Measurements from ENCODE around the gene NADK2.
A peak's percentile ranks its signal among the peaks of the same experiment; 100 is the strongest.
"Not testable (repeated sequence)": the region's sequence is repeated elsewhere in the genome, so short reads cannot be mapped to it uniquely, and the experiment has no call there.

Gene NADK2, protein sequence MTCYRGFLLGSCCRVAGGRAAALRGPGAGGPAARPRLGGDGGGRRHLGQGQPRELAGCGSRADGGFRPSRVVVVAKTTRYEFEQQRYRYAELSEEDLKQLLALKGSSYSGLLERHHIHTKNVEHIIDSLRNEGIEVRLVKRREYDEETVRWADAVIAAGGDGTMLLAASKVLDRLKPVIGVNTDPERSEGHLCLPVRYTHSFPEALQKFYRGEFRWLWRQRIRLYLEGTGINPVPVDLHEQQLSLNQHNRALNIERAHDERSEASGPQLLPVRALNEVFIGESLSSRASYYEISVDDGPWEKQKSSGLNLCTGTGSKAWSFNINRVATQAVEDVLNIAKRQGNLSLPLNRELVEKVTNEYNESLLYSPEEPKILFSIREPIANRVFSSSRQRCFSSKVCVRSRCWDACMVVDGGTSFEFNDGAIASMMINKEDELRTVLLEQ

DNA sequence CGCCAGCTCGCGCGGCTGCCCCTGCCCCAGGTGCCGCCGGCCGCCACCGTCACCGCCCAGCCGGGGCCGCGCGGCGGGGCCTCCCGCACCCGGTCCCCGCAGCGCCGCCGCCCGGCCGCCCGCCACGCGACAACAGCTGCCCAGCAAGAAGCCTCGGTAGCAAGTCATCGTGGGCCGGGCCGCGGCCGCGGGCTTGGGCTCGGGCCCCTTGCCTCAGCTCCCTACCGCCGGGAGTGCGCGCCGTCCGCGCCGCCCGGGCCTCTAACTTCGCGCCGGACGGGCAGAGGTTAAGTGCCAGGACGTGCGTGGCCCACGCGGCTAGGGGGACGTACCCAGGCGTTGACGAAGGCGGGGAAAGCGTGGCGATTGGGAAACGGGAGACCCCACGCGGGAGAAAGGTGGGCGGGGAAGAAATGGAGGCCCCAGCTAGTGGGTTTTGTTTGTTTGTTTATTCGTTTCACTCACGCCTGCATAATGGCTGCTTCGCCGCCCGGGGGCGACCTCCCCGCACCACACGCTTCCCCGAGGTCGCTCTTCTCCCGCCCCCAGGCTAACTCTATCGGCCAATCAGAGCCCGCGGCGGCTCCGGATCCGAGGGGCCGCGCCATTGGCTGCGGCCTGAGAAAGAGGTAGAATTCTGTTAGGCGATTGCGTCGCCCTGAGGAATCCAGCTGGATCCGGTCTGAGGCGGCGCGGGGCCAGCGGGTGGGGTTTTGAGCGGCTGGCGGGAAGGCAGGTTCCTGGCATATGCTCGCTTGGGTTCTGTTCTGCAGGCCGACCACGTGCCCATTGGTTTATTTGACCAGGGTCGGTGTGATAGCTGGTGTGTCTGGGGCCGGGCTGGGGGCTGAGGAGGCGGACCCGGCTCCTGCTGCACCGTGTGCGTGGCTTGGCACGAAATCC lies at the start of gene NADK2:
Gene NADK2 (minus strand): TSS at position 295 of the 903 bp plus-strand sequence. CDS start 127 bp downstream, at position 168.
- peak; percentile 83 to 89 (median 88) for DNase-seq (ENCODE audit: low read depth in 3 of 3)

DNA sequence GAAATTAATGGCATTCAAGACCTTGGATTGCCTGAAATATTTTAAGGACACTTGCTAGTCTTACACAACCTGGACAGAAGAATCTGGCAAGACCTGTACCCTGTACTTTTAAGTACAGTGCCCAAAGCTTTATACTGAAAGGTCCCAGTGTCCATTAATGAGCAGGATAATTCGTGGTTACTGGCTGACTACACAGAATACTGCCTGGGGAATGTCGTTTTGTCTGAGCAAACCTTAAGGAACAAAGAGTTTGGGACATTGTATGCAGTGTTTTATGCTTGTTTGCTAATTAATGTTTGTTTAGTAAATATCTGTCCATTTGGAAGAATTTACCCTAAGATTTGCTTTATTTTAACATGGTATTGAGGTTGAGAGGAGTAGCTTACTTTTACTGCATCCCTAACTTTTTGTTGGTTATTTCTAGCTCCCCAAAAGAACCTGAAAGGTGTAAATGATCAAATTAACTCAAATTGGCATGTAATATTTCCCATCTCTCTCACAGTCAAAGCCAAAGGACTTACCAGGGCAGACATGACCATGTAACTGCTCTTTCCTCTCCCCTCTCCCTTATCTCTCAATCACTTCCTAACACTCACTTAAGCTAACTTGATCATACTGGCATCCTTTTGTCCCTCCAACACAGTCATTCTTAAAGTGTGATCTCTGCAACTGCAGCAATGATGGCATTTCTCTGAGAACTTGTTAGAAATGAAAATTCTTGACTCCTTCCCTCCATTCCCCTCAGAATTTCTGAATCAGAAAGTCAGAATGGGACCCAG lies 44.3 kb upstream of the NADK2 start:
- DNase-seq (ENCODE audit: low read depth in 3 of 3) = no peak

DNA sequence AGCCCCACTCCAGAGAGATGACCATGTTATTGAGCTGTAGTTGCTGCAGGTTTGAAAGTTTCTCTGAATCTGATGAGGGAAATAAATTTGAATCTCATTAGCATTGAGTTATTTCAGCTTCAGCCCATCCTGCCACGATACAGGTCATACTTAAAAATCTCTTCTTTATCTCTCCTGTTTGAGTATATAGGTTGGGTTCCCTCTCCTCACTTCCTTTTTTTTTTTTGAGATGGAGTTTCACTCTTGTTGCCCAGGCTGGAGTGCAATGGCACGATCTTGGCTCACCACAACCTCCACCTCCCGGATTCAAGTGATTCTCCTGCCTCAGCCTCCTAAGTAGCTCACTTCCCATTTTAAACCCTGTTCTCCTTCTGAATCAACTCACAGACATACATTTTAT lies 42.0 kb upstream of the NADK2 start:
- not testable (repeated sequence) for DNase-seq (ENCODE audit: low read depth in 3 of 3)

DNA sequence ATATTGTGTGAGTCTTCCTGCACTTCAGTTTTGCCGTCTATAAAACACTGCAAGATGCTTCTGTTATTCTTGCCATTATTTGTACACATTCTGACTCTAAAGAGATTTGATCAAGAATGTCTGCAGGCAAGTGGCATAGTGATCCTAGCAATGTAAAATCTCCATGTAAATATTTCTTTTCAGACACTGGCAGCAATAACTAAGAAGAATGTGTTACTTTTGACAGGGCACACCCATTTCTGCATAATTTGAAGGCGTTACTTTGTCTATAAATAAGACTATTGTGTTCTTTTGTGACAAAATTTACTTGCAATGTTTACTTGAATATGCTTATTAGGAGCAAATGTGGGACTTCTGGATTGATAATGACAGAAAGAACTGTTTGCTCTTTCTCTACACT lies 39.9 kb upstream of the NADK2 start:
- DNase-seq (ENCODE audit: low read depth in 3 of 3) = no peak

DNA sequence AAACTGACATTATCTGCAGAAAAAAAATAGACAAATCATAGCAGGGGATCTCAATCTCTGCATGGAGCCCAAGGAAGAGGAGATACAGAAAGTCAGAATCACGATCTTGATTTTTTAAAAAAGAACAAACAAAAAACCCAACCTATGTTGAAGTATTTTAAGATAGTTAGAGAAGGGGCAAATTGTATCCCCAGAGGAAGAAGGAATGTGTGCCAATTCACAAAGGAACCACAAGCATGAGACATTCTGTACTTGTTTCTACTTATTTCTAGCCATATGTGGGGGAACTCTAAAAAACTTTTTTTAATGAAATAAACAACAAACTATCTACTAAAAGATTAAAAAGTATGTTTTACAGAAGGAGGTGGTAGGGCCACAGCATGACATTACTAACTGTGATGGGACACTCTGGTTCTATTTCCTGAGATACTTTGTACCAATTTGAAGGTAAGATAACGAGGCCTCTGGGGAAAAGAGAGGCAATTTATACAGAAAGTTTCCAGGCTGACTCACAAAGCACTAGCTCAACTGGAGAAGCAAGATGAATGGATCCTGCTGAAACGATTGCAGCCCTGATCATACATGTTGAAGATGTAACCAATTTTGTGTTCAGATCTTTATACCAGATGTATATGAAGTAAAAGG lies 37.5 kb upstream of the NADK2 start:
- DNase-seq (ENCODE audit: low read depth in 3 of 3) = no peak

DNA sequence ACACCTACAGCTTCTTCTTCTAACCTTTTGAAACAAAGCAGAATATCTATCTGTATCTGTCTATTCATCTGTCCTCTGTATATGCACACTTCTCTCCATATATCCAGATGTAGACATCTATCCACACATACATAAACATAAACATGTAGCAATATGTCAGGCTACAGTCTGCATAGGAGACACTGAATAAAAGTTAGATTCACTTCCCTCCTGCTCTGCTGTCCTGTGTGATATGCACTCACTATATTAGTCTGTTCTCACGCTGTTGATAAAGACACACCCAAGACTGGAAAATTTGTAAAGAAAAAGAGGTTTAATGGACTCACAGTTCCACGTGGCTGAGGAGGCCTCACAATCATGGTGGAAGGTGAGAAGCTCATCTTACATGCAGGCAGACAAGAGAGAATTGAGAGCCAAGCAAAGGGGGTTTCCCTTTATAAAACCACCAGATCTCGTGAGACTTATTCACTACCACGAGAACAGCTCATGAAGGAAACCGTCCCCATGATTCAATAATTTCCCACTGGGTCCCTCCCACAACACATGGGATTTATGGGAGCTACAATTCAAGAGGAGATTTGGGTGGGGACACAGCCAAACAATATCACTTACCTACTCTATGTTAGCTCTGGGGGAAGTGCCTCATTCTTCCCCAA lies 35.9 kb upstream of the NADK2 start:
- no peak for DNase-seq (ENCODE audit: low read depth in 3 of 3)

DNA sequence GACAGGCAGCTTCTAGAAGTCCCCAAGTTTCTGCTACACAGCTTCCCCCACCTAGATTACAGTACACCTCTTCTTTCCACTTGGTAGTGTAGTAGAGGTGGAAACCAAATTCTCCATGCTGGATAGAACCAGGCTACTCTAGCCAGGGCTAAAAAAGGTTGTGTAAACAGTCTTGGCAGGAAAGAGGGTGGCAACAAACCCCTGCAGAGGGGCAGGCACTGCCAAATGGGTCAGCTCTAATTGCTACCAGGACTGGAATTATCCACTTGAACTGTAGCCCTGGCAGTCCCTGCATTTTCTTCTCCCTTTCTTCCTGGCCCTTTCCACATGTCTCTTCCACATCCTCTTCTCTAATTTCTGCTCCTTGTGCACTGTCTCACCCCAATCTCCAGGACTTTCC lies 35.1 kb upstream of the NADK2 start:
- DNase-seq (ENCODE audit: low read depth in 3 of 3) = no peak

DNA sequence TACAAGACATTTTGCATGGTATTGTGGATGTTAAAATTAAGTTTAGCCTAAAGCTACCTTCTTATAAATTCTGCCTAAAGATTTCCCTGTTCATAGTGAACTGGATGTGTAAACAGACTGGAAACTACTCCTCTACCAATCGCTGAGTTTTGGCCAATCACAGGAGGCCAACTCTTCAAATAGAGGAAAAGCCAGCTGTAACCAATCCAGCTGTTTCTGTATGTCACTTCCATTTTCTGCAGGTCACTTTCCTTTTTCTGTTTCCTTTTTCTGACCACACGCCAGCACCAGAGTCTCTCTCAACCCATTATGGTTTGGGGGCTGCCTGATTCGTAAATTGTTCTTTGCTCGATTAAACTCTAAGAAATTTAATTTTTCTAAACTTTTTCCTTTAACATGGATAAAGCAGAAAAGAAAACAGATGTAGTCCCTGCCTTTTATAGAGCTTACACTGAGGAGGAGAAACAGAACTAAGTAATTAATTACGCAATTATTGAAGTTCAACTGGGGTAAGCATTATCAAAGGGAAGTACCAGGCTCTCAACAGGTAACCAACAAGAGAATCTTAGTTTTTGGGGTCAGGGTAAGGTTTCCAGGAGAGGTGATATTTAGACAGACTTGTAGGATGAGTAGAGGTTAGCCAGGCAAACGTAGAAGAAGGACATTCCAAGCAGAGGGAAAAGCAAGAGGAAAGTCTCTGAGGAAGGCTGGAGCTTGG lies 32.2 kb upstream of the NADK2 start:
- DNase-seq (ENCODE audit: low read depth in 3 of 3) = no peak

DNA sequence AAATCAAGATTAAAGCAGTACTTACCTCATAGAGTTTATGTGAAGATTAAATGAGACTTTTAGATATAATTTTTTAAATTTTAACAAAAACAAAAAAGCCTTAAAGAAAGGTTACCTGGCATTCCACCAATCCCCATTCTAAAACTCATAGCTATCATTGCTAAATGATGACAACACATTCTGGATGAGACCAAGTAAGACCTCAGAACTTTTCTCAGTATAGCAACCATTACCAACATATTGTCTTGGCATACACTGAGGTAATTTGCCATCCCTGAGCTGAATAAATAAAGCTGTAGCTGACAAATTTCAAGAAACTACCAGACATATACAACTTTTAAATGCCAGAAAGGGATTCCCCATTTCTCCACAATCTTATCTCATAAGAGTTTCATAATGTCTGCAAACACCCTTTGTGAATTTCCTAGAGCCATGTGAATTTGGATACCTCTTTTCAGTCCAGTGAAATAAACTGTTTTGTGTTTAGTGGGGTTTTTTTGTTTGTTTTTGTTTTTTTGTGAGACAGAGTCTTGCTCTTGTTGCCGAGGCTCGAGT lies 30.5 kb upstream of the NADK2 start:
- no peak for DNase-seq (ENCODE audit: low read depth in 3 of 3)

DNA sequence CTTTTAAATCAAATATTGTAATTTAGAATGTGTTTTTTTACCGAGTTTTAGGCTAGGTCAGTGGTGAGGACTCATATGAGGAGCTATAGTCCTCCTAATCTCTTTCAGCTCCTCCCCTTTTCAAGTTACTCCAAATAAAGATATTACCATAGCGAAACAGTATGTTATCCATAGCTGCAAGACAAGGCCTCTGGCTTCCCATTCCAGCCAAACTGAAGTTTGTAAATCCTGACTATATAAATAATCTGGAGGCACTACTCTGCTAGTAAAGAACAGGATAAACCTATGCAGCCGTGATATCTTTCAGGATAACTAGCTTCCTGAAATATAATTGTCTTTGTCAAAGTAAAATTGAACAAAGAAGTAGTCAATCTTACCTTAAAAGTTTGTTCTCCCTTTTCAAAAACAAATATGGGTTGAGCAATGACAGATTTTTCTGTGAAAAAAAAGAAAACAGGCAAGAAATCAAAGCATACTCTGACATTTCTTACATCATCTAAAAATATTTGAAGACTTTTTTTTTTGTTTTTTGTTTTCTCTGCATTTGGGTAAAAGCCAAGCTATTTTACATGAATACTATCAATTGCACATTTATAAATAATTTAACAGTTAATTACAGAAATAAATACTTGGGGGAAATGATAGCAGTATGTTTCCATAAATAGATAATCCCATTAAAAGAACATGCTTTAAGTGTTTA lies 29.3 kb upstream of the NADK2 start:
- no peak for DNase-seq (ENCODE audit: low read depth in 3 of 3)

DNA sequence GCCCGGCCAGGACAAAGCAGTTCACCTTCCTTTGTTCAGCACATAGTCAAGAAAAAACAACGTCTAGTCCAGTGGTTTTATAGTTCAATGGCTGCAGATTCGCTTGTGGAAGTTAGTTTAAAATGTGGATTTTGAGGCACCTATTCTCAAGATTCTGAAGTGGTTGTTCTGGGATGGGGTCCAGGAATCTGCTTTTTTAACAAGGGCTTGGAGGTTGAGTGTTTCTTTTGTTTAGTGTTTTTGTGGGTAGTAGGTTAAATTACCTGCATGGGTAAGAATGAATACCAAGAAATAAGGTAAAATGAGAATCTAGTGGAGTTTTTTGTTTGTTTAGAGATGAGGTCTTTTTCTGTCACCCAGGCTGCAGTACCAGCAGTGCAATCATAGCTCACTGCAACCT lies 28.4 kb upstream of the NADK2 start:
- DNase-seq (ENCODE audit: low read depth in 3 of 3) = no peak

DNA sequence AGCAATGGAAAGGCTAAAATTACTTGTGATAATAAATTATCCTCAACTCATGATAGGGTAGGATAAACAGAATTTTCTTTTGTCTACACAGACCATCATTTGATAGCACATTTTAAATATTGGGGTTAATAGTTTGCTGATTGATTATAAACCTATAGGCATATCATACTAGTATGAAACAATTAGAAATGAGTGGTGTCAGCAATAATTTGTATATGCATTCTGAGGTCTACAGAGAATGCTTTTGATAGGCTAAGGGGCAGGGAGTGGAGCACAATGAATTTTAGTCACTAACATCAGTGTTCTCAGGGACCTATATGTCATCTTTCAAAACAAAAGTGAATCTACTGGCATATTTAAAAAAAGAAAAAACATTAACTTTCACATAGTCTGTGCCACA lies 27.8 kb upstream of the NADK2 start:
- no peak for DNase-seq (ENCODE audit: low read depth in 3 of 3)

DNA sequence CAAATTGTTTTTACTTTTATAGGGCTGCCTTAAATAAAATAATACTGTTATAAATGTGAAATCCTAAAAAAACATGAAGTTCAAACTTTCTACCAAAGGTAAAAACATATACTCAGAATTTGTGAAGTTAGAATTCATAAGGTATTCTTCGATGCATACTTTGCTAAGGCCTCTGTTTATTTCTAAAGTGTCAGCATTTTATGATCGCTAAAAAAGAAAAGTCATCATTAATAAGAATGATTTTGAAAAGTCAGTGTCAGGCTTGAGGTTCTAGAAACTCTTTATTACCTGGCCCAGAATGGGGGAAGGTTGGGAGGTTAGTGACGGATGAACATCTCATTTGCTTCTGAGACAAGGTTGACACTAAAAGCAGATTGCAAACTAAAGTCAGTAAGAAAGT lies 26.2 kb upstream of the NADK2 start:
- DNase-seq (ENCODE audit: low read depth in 3 of 3) = no peak

DNA sequence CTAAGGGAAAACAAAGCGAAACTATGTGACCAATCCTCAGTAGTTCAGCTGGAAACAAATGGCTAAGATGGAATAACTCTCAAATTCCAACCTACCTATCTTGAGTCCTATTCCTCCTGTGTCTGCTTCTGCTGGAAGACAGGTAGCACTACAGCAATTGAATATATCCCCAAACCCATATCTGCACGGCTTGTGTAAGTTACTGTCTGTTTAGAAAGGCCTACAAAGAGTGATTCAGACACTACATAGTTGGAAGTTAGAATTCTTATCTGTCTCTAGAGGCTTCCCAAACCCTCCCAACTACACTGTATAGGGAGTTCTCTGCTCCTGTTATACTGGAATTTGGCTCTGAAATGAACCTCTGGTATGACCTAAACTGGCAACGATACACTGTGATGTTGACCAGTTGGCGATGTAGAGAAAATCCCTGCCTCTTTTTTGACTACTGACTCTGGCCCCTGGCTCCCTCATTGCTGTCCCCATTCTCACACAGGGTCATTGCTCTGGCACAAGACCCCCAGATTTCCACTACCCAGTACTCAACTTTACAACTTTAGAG lies 22.6 kb upstream of the NADK2 start:
- DNase-seq (ENCODE audit: low read depth in 3 of 3) = no peak

DNA sequence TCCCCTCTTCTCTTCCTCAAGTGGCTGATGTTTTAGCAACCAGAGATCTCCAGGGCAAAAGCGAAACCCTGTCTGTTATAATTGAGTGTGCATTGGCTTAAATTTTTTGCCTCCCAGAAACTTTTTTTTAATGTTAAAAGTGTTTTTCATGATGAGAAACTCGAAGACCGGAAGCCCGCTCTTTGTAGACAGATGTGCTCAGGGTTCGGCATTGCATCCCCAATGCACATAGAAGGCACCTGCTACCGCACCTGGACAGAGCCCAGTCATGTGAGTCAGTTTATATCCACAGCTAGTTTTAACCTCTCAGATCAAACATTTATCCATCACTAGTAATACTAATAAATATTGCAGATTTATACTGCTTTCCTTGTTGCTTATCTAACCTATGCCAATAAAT lies 19.5 kb upstream of the NADK2 start:
- no peak for DNase-seq (ENCODE audit: low read depth in 3 of 3)

DNA sequence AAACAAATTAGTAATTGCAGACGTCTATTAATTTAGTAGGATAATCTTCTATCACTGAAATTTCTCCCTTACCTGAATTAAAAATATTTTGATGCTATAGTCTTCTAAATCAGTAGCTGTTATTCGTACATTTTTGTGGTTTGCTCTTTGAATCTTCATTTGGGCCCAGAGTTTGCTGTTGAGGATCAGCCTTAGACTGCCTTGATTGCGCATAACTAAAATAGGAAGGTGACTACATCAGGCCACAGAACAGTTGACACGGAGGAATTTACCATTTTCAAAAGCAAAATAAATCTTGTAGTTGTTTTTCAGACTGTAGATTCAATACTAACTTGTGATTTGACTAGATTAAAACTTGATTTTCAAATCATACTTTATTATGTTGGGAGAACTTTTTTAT lies 11.8 kb upstream of the NADK2 start:
- DNase-seq (ENCODE audit: low read depth in 3 of 3) = no peak

DNA sequence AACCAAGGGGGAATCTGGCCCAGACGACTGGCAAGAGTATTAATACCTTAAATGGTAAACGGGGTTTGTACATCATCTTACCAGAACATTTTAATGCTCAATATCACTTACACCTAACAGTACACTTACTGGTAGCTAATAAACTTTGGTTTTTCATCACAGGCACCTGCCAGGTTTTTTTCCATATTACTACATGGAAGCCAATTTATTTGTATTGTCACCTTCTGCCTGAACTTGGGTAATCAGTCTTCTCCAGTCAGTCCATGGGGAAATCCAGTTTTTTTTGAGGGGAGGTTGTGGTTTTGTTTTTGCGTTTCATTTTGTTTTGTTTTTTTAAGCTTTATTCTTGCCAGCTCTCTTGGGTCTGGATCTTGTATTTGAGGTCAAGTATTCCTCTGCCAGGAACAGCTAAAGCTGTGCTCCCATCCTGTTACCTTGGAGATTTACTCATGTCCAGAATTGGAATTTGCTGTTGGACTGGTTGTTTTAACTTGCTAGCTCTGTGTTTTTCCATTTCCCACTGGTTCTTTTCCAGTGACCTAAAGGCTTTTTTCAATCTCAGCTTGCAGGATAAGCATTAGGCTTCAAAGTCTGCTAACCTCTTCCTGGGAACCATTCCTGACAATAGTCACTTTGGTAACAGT lies 11.1 kb upstream of the NADK2 start:
- DNase-seq (ENCODE audit: low read depth in 3 of 3) = no peak

DNA sequence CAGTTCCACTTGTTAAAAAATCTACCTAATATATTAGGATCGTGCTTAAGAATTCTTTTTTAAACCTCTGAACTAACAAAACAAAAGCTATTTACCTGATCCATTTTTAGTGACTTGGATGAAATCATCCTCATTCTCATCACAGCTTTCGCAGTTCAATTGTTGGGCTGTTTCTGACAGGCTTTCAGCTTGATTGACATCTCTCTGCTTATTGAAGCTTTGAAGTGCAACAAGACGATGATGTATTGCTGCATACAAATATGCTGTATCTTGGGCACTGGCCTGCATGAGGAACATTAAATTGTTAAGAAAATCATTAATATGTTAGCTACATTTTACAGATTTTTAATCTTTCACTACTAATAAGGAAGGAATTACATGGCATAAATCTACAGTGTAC lies 9.5 kb upstream of the NADK2 start:
- no peak for DNase-seq (ENCODE audit: low read depth in 3 of 3)

DNA sequence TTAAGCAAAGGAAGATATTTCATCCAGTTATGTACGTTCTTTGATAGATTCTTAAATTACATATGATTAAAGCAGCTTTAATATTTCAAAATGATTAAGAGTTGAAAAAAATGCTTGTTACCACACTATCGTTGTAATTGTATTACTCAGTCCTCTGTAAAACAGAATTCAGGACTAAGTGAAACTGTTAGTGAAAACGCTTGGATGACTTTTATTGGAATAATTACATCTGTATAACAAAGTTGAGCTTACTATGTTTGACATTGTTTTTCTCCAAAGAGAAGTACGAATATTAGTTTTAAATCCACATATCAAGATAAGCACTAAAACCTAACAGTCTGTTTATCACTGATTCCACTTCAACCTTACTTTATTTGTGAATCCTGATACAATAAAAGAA lies 8.7 kb upstream of the NADK2 start:
- no peak for DNase-seq (ENCODE audit: low read depth in 3 of 3)

All from stimulated activated CD4-positive, alpha-beta T cell treated with anti-CD3 and anti-CD28 coated beads, TNF-alpha, amount 100 ng/mL, for 24 hours (primary cell).